HL-60/S4 treated with retinoic acid at 250 ng/mL for 4 days and 3 days (cell line): Measurements from ENCODE around the gene DEFB112.

Experiments used
- in situ Hi-C: fragments of 300-500 bp; cut with MboI; formaldehyde crosslinking; loops from 2 replicates; pipeline ENCODE4 v1.7.0; 2022; ENCODE audit warnings: low sequenced_read_pairs

DEFB112 gene

GRCh38 chr6:50003139-50003538 is 46.6 kb downstream of the DEFB112 start:
- in situ Hi-C loops: no loop called here

DNA sequence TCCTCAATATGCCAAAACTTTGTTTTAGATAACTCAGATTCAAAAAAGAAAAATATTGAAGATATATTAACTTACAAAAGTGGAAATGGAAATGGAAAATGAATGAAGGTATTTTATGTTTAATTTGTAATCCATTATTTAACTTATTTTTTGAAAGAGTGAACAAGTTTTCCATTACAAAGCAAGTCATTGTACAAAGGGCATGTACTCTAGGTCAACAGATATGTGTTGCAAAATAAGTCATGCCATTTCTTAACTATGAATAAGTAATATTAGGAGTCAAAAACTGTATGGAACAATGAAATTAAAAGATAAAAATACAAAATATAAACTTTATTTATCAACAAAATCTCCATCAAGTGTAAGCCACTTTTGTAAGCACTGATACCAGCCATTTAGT is 54.5 kb downstream of the DEFB112 start:
- in situ Hi-C loops: no loop called here
